MCF 10A (cell line): Measurements from ENCODE around the gene ABLIM2. TPM values are rescaled to one million over a fixed set of nuclear protein-coding genes. Genes with fewer than 3 reads are reported as not detected.

Experiments
- BruUV-seq: library from RNA; stranded (reverse); fragments of 400-500 nt; replicated peaks from 2 replicates; lab custom pipeline; 2021; lab: Mats Ljungman, UMichigan
- CTCF ChIA-PET: fragments of 300-600 bp; sonication (Branson Sonifier 250); formaldehyde crosslinking; extraction: SDS; loops from one replicate; lab custom pipeline; 2021; ENCODE audit warnings: antibody characterized with exemption, inconsistent platforms; lab: Yijun Ruan, JAX
- POLR2A ChIA-PET: fragments of 300-600, 350-650 bp; sonication (Branson Sonifier 250); formaldehyde crosslinking; extraction: SDS; loops from one replicate; lab custom pipeline; 2020; ENCODE audit warnings: antibody characterized with exemption, inconsistent platforms; lab: Yijun Ruan, JAX
- DNase-seq: peaks from one replicate; pipeline ENCODE4 v3.0.0-alpha.2; 2018; ENCODE audit not compliant: unreplicated experiment
- H3K27ac Mint-ChIP-seq: one replicate; pipeline ENCODE4 v1.8.0; 2022; ENCODE audit warnings: mild to moderate bottlenecking, low read depth, mixed read lengths; ENCODE audit not compliant: unreplicated experiment
- H3K27me3 Mint-ChIP-seq: one replicate; pipeline ENCODE4 v1.8.0; 2022; ENCODE audit warnings: mixed read lengths; ENCODE audit not compliant: insufficient read depth, unreplicated experiment
- H3K36me3 Mint-ChIP-seq: one replicate; pipeline ENCODE4 v1.8.0; 2022; ENCODE audit warnings: mild to moderate bottlenecking, moderate library complexity, mixed read lengths; ENCODE audit not compliant: insufficient read depth, unreplicated experiment
- H3K4me1 Mint-ChIP-seq: one replicate; pipeline ENCODE4 v1.8.0; 2022; ENCODE audit warnings: mixed read lengths; ENCODE audit not compliant: insufficient read depth, unreplicated experiment
- H3K4me3 Mint-ChIP-seq: one replicate; pipeline ENCODE4 v1.8.0; 2022; ENCODE audit warnings: mild to moderate bottlenecking, moderate library complexity, mixed read lengths; ENCODE audit not compliant: unreplicated experiment
- H3K9me3 Mint-ChIP-seq: one replicate; pipeline ENCODE4 v1.8.0; 2022; ENCODE audit warnings: mixed read lengths; ENCODE audit not compliant: unreplicated experiment
- CTCF ChIP-seq: fragments of 200-600 bp; IDR thresholded peaks from one replicate; pipeline ENCODE4 v1.8.0; 2022; ENCODE audit warnings: antibody characterized with exemption, mild to moderate bottlenecking; ENCODE audit not compliant: unreplicated experiment
- intact Hi-C: fragments of 100-400 bp; cut with micrococcal nuclease; formaldehyde crosslinking; loops from 2 replicates; pipeline ENCODE4 v1.14.1; 2022
- total RNA-seq: library from RNA; stranded (reverse); gene quantifications from 2 replicates; pipeline ENCODE4 v1.2.3, GENCODE V29; 2022

ABLIM2 gene
- total RNA-seq, 1 experiment from 2014 or later: 5.3 TPM

DNA sequence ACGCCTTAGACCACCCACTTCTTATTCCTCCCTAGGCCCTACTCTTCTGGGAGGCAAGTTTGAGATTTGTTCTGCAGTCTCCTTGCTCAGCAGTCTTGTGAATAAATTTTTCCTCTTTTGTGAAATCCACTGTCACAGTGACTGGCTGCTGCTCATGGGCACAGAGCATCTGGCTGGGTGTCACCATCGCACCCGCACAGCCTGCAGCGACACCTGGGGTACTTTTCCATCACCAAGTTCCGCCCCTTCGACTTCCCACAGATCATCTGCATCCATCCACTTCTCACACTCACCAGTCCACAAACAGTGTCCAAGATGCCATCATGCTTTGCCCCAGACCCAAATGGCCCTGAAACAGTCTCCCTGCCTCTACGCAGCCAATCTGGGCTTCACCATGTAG is 182.6 kb downstream of the ABLIM2 start:
- intact Hi-C loops: no loop called here
- no peak overlapping the region for H3K4me3 Mint-ChIP-seq
- ChIA-PET POLR2A (no interaction called here), CTCF (interaction anchor here (0.6 to 1.3 kb wide), 4 partner anchors 39 to 183 kb away, joined by 3 to 5 read pairs (median 4); no protein-coding TSS in a partner anchor)
- TF ChIP-seq CTCF: no peak
- H3K9me3 Mint-ChIP-seq: no peaks in the 10 kb centered on the region
- DNase-seq: no peak
- peaks cover 52% of the 10 kb centered on the region for H3K4me1 Mint-ChIP-seq
- BruUV-seq: no TSS peak
- no peaks in the 10 kb centered on the region for H3K27me3 Mint-ChIP-seq
- H3K27ac Mint-ChIP-seq: no peak overlapping the region
- H3K36me3 Mint-ChIP-seq: no peaks in the 10 kb centered on the region

GRCh38 chr4:7974425-7974824 is 184.2 kb downstream of the ABLIM2 start:
- Mint-ChIP-seq H3K4me1 (peaks cover 58% of the 10 kb centered on the region), H3K27ac (no peak overlapping the region), H3K27me3 (no peaks in the 10 kb centered on the region), H3K36me3 (no peaks in the 10 kb centered on the region), H3K4me3 (no peak overlapping the region), H3K9me3 (no peaks in the 10 kb centered on the region)
- no peak for DNase-seq
- CTCF ChIA-PET: no interaction called here
- no peak for TF ChIP-seq CTCF
- BruUV-seq: no TSS peak
- intact Hi-C loops: no loop called here
- POLR2A ChIA-PET: no interaction called here

DNA sequence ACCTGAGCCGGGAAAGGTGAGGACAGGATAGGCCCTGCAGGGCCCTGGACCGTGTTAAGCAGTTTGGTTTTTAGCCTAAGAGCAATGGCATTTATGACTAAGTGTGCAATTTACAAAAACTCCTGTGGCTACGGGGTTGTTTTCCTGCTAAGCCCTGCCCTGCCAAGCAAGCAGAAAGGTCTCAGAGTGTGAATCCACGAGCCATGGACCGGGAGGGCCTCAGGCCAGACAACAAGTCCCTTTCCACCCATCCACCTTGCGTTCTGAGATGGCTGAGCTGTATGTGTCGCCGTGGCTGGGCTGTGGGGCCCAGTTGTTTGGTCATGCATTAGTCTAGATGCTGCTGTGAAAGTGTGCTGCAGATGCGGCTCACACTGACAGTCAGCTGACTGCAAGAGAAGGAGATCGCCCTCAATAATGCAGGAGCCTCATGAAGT is 185.1 kb downstream of the ABLIM2 start:
- CTCF ChIA-PET: interaction anchor here (0.6 to 1.4 kb wide), 5 partner anchors 13 to 511 kb away, joined by 3 to 4 read pairs (median 3); no protein-coding TSS in a partner anchor
- peaks cover 55% of the 10 kb centered on the region for H3K4me1 Mint-ChIP-seq

GRCh38 chr4:7971881-7972500 is 186.6 kb downstream of the ABLIM2 start:
- H3K9me3 Mint-ChIP-seq: no peaks in the 10 kb centered on the region
- intact Hi-C loops: no loop called here
- no peak for TF ChIP-seq CTCF
- CTCF ChIA-PET: no interaction called here
- peak; percentile 36 for DNase-seq
- POLR2A ChIA-PET: no interaction called here
- H3K36me3 Mint-ChIP-seq: peaks cover 5% of the 10 kb centered on the region
- no TSS peak for BruUV-seq
- peaks cover 51% of the 10 kb centered on the region for H3K4me1 Mint-ChIP-seq
- H3K27me3 Mint-ChIP-seq: no peaks in the 10 kb centered on the region
- peak overlapping the region; percentile 79 for H3K27ac Mint-ChIP-seq
- no peak overlapping the region for H3K4me3 Mint-ChIP-seq

More for the DNA sequence above, 185.1 kb downstream of the ABLIM2 start:
- no peaks in the 10 kb centered on the region for H3K27me3 Mint-ChIP-seq
- TF ChIP-seq CTCF: no peak
- H3K36me3 Mint-ChIP-seq: no peaks in the 10 kb centered on the region
- H3K27ac Mint-ChIP-seq: peak overlapping the region; percentile 42
- intact Hi-C loops: no loop called here
- H3K4me3 Mint-ChIP-seq: no peak overlapping the region
- BruUV-seq: no TSS peak
- POLR2A ChIA-PET: interaction anchor here (0.6 to 1.8 kb wide), 4 partner anchors 8 to 35 kb away, joined by 3 to 8 read pairs (median 6); no protein-coding TSS in a partner anchor
- DNase-seq: peak; percentile 73
- no peaks in the 10 kb centered on the region for H3K9me3 Mint-ChIP-seq
